GM23248 (cell line): ENCODE data around the gene RASGRP2. TPM values are rescaled to one million over a fixed set of nuclear protein-coding genes. Genes with fewer than 3 reads are reported as not detected.

Experiments
- DNase-seq: peaks from one replicate; pipeline ENCODE4 v3.0.0-alpha.2; 2015
- H2AFZ ChIP-seq: fragments of 200-600 bp; sonication (generic); 2 replicates; pipeline ENCODE4 v1.6.1; 2016; ENCODE audit warnings: antibody characterized with exemption
- H3F3A ChIP-seq: fragments of 200-600 bp; sonication (generic); 2 replicates; pipeline ENCODE4 v1.6.1; 2016; ENCODE audit warnings: mild to moderate bottlenecking, antibody characterized with exemption, mixed run types; ENCODE audit not compliant: insufficient read depth
- H3K27ac ChIP-seq: fragments of 200-600 bp; sonication (generic); 2 replicates; pipeline ENCODE4 v1.5.1; 2016; ENCODE audit warnings: mild to moderate bottlenecking
- H3K27me3 ChIP-seq: fragments of 200-600 bp; sonication (generic); replicated peaks from 2 replicates; pipeline ENCODE4 v1.6.1; 2016; ENCODE audit warnings: mild to moderate bottlenecking; ENCODE audit not compliant: insufficient read depth
- H3K36me3 ChIP-seq: fragments of 200-600 bp; sonication (generic); 2 replicates; pipeline ENCODE4 v1.6.1; 2016; ENCODE audit warnings: low read depth, mild to moderate bottlenecking
- H3K4me1 ChIP-seq: fragments of 200-600 bp; sonication (generic); 2 replicates; pipeline ENCODE4 v1.6.1; 2016; ENCODE audit warnings: mild to moderate bottlenecking; ENCODE audit not compliant: insufficient read depth
- H3K4me2 ChIP-seq: fragments of 200-600 bp; sonication (generic); one replicate; pipeline ENCODE4 v1.6.1; 2016; ENCODE audit warnings: mild to moderate bottlenecking; ENCODE audit not compliant: unreplicated experiment
- H3K4me3 ChIP-seq: fragments of 200-600 bp; sonication (generic); 2 replicates; pipeline ENCODE4 v1.5.1; 2016; ENCODE audit warnings: mild to moderate bottlenecking
- H3K79me2 ChIP-seq: fragments of 200-600 bp; sonication (generic); 2 replicates; pipeline ENCODE4 v1.6.1; 2016; ENCODE audit warnings: mild to moderate bottlenecking; ENCODE audit not compliant: insufficient read depth
- H3K9ac ChIP-seq: fragments of 200-600 bp; sonication (generic); 2 replicates; pipeline ENCODE4 v1.6.1; 2016; ENCODE audit warnings: mild to moderate bottlenecking
- H3K9me2 ChIP-seq: fragments of 200-600 bp; sonication (generic); 2 replicates; pipeline ENCODE4 v1.6.1; 2016; ENCODE audit warnings: mixed run types, mild to moderate bottlenecking, moderate library complexity; ENCODE audit not compliant: insufficient read depth
- H3K9me3 ChIP-seq: fragments of 200-600 bp; sonication (generic); one replicate; pipeline ENCODE4 v1.6.1; 2017; ENCODE audit warnings: low read depth
- H4K20me1 ChIP-seq: fragments of 200-600 bp; sonication (generic); 2 replicates; pipeline ENCODE4 v1.6.0; 2016; ENCODE audit not compliant: insufficient read depth
- EZH2 ChIP-seq: fragments of 200-600 bp; sonication (generic); IDR thresholded peaks from 2 replicates; pipeline ENCODE4 v1.6.1; 2018; ENCODE audit warnings: antibody characterized with exemption, mild to moderate bottlenecking; ENCODE audit not compliant: insufficient read depth, poor library complexity, severe bottlenecking
- EZH2phosphoT487 ChIP-seq: fragments of 200-600 bp; sonication (generic); IDR thresholded peaks from 2 replicates; pipeline ENCODE4 v1.6.1; 2018; ENCODE audit warnings: antibody characterized with exemption, moderate library complexity, mild to moderate bottlenecking, low read depth; ENCODE audit not compliant: insufficient read depth
- WGBS, 2 experiments: methylation state at CpG; one replicate each; pipeline ENCODE4 v1.1.6; 2015 to 2017; ENCODE audit warnings: low lambda C conversion rate in 2 of 2, low coverage in 1 of 2; ENCODE audit errors: missing lambda C conversion rate in 2 of 2; 5-methylcytosine and 5-hydroxymethylcytosine counted together
- in situ Hi-C: fragments of 300-500 bp; cut with MboI; formaldehyde crosslinking; loops from 2 replicates; pipeline ENCODE4 v1.15.0; 2020
- polyA plus RNA-seq: library from polyadenylated mRNA; unstranded; fragments of >200 nt; fragmentation: Nextera tagmentation; extraction: Ambion mirVana; gene quantifications from 2 replicates; pipeline ENCODE4 v1.2.1, GENCODE V29; 2016
- total RNA-seq: library from RNA; depleted of rRNA; stranded (reverse); fragments of >200 nt; shearing (Covaris generic); gene quantifications from 2 replicates; pipeline ENCODE4 v1.2.3, GENCODE V29; 2014; rRNA removed

Gene RASGRP2
- total and polyA plus RNA-seq, 2 experiments from 2014 or later, result 0.68 TPM; not detected in 1

DNA sequence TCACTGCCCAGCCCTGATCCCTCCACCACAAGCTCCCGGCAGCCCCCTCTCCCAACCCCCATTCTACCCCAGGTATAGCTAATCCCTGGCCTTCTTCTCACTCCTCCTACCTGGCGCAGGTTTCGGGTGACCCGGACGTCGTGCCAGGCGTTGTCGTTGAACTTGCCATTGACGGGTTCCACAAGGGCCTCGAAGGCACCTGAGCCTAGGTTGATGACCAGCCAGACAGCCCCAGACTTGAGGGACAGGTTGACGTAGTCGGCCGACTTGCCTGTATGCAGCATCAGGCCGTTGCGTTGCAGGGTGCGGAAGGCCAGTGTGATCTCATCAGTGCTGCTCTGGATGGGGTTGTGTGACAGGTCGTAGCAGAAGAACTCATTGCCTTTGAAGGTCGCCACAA, 58.4 kb downstream of the RASGRP2 start:
- TF ChIP-seq EZH2, result no peak
- Histone ChIP-seq H3K9ac (no peak overlapping the region), H3K4me1 (no peaks in the 10 kb centered on the region), H2AFZ (no peak overlapping the region), H3K4me3 (no peak overlapping the region), H3F3A (no peaks in the 10 kb centered on the region), H3K9me3 (no peaks in the 10 kb centered on the region), H4K20me1 (no peaks in the 10 kb centered on the region), H3K9me2 (no peaks in the 10 kb centered on the region), H3K79me2 (no peaks in the 10 kb centered on the region), H3K27ac (no peak overlapping the region), H3K36me3 (no peaks in the 10 kb centered on the region), H3K4me2 (no peak overlapping the region), H3K27me3 (peaks cover 9% of the 10 kb centered on the region)
- in situ Hi-C loops, result no loop called here
- DNase-seq, result no peak
- WGBS, 2 experiments, result 83% methylated on average over 18 of the region's 18 CpGs

DNA sequence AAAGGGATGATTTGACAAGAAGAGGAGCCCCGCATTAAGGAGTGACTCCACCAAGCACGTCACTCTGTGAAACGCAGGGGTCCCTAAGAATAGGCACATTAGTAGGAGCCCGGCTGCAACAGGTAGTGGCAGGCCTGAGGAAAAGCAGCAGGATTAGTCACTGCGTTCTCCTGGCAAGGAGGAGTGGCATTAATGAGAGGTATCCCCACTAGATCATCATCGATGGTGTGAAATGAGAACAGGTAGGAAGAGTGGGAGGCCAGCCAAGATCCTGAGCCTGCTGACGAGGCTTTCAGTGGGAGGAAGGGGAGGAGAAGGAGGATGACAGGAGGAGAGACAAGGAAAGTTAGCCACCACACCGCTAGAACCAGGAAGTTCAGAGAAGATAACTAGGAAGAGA, 59.6 kb downstream of the RASGRP2 start:
- no peaks in the 10 kb centered on the region for H3K36me3 ChIP-seq
- no peaks in the 10 kb centered on the region for H3K79me2 ChIP-seq
- TF ChIP-seq EZH2 (no peak), EZH2phosphoT487 (no peak)
- no peak for DNase-seq
- 63 to 64% methylated on average over 8 of the region's 8 CpGs for WGBS, 2 experiments
- no peaks in the 10 kb centered on the region for H4K20me1 ChIP-seq
- peaks cover 13% of the 10 kb centered on the region for H3K27me3 ChIP-seq
- no peaks in the 10 kb centered on the region for H3K9me3 ChIP-seq
- no peak overlapping the region for H3K4me3 ChIP-seq
- no peaks in the 10 kb centered on the region for H3K4me1 ChIP-seq
- H2AFZ ChIP-seq, result no peak overlapping the region
- no peak overlapping the region for H3K27ac ChIP-seq
- in situ Hi-C loops, result no loop called here
- no peaks in the 10 kb centered on the region for H3F3A ChIP-seq
- no peak overlapping the region for H3K9ac ChIP-seq
- no peaks in the 10 kb centered on the region for H3K9me2 ChIP-seq
- H3K4me2 ChIP-seq, result no peak overlapping the region

DNA sequence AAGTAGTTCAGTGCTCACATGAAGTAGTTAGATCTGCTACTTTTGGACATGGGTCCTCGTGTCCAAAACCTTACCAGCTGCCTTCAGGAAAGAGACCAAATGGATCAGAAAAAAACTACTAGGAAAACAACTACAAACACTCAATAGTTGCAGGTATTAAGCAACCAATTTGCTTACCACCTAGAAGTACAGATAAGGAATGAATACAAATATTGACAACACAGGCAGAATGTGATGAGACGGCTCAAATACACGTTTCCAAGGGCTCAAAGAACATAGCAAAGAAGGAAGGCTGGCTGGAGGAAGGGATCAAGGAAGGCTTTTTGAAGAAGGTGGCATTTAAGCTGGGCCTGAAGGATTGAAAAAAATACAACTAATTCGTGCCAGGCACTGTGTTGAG, 62.8 kb downstream of the RASGRP2 start:
- 60 to 69% methylated on average over 4 of the region's 4 CpGs for WGBS, 2 experiments
- H4K20me1 ChIP-seq, result no peaks in the 10 kb centered on the region
- H3K4me3 ChIP-seq, result no peak overlapping the region
- no peaks in the 10 kb centered on the region for H3K9me2 ChIP-seq
- no peaks in the 10 kb centered on the region for H3K4me1 ChIP-seq
- H3K9ac ChIP-seq, result no peak overlapping the region
- H3K27me3 ChIP-seq, result peaks cover 22% of the 10 kb centered on the region
- H3F3A ChIP-seq, result no peaks in the 10 kb centered on the region
- in situ Hi-C loops, result no loop called here
- H3K27ac ChIP-seq, result no peak overlapping the region
- TF ChIP-seq EZH2phosphoT487 (no peak), EZH2 (no peak)
- no peaks in the 10 kb centered on the region for H3K36me3 ChIP-seq
- H3K9me3 ChIP-seq, result no peaks in the 10 kb centered on the region
- no peak for DNase-seq
- H2AFZ ChIP-seq, result no peak overlapping the region
- no peak overlapping the region for H3K4me2 ChIP-seq
- no peaks in the 10 kb centered on the region for H3K79me2 ChIP-seq

DNA sequence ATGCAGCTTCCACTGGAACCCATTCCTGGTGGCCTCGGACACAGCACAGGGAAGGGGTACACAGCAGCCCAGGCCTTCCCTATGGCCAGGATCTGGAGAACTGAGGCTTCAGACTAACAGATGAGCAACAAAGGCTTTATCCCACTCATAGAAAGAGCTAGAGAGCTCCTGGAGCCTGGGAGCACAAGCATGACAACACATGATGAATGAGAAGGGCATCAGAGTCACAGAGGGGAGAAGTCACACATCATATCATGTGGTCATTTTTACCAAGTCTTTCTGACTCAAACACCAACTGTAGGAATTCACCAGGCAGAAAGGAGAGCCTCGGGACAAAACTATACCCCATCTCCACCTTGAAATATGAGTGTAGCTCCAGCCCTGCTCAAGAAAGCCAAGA, 64.1 kb downstream of the RASGRP2 start:
- H3K9ac ChIP-seq, result no peak overlapping the region
- no peaks in the 10 kb centered on the region for H3K79me2 ChIP-seq
- H3K4me3 ChIP-seq, result no peak overlapping the region
- 26 to 43% methylated on average over 1 to 2 of the region's 2 CpGs for WGBS, 2 experiments
- peaks cover 22% of the 10 kb centered on the region for H3K27me3 ChIP-seq
- peaks cover 11% of the 10 kb centered on the region for H3K4me1 ChIP-seq
- no peaks in the 10 kb centered on the region for H3K36me3 ChIP-seq
- H3K27ac ChIP-seq, result no peak overlapping the region
- no peak overlapping the region for H3K4me2 ChIP-seq
- H3K9me2 ChIP-seq, result no peaks in the 10 kb centered on the region
- in situ Hi-C loops, result no loop called here
- no peaks in the 10 kb centered on the region for H3K9me3 ChIP-seq
- H3F3A ChIP-seq, result no peaks in the 10 kb centered on the region
- TF ChIP-seq EZH2phosphoT487, result no peak
- TF ChIP-seq EZH2, result no peak
- H2AFZ ChIP-seq, result no peak overlapping the region
- no peaks in the 10 kb centered on the region for H4K20me1 ChIP-seq
- no peak for DNase-seq

DNA sequence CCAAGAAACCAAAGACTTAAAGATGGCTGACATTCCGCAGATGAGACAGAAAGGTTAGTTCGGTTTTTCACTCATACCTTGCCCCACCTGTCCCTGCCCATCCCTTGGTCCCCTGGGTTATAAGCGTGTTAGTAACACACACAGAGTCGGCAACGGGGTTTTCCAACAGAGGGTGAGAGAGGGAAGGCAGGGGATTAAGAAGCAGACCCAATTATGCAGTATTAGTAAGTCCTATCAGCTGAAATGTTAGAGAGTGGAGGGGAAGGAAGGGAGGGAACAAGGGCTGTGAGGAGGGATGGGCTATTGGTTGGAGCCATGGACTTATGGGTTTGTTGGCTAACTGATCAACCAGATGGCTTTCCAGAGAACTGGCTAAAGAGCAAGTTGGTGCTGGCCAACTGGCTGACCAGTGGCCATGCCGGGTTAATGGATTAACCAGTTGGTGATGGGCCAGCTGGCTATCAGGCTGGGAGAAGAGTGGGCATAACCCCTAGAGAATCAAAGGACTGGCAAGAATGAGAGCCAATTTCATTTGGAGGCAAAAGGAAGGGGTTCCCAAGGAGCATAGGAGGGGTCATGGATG, 66.4 kb downstream of the RASGRP2 start:
- TF ChIP-seq EZH2 (no peak), EZH2phosphoT487 (no peak)

More for the DNA sequence above, 66.4 kb downstream of the RASGRP2 start:
- no peak overlapping the region for H3K9ac ChIP-seq
- H3K79me2 ChIP-seq, result no peaks in the 10 kb centered on the region
- WGBS, 2 experiments, result 59 to 61% methylated on average over 6 of the region's 6 CpGs
- H3K4me1 ChIP-seq, result peaks cover 12% of the 10 kb centered on the region
- no peak overlapping the region for H3K27ac ChIP-seq
- H3K9me3 ChIP-seq, result no peaks in the 10 kb centered on the region
- no peaks in the 10 kb centered on the region for H4K20me1 ChIP-seq
- no peaks in the 10 kb centered on the region for H3K9me2 ChIP-seq
- H3K36me3 ChIP-seq, result no peaks in the 10 kb centered on the region
- DNase-seq, result no peak
- no peak overlapping the region for H2AFZ ChIP-seq
- H3K27me3 ChIP-seq, result peaks cover 23% of the 10 kb centered on the region
- no peak overlapping the region for H3K4me3 ChIP-seq
- H3F3A ChIP-seq, result 0 out of 2 replicates have a peak, but pooled peaks cover 4% of the 10 kb centered on the region
- H3K4me2 ChIP-seq, result no peak overlapping the region
- in situ Hi-C loops, result no loop called here

Other genes starting within 250 kb of the RASGRP2 start
- not detected in 2 replicates for gene SLC22A11, start 188.2 kb downstream of the RASGRP2 start, total RNA-seq
- not detected in 2 replicates for gene SLC22A11, start 188.2 kb downstream of the RASGRP2 start, polyA plus RNA-seq
- gene SLC22A12, start 152.9 kb downstream of the RASGRP2 start, total RNA-seq, result not detected in 2 replicates
- gene SLC22A12, start 152.9 kb downstream of the RASGRP2 start, polyA plus RNA-seq, result not detected in 2 replicates
- 0.51 and 5.6 TPM in 2 replicates for gene NRXN2, start 20.9 kb downstream of the RASGRP2 start, total RNA-seq
- 0.48 and 1.1 TPM in 2 replicates for gene NRXN2, start 20.9 kb downstream of the RASGRP2 start, polyA plus RNA-seq
- gene PYGM, start 15.8 kb upstream of the RASGRP2 start, total RNA-seq, result not detected in 2 replicates
- gene PYGM, start 15.8 kb upstream of the RASGRP2 start, polyA plus RNA-seq, result not detected in 2 replicates
- 81.6 and 106 TPM in 2 replicates for gene SF1, start 34.4 kb upstream of the RASGRP2 start, total RNA-seq
- 59.7 and 62.2 TPM in 2 replicates for gene SF1, start 34.4 kb upstream of the RASGRP2 start, polyA plus RNA-seq
- 18.2 and 19.7 TPM in 2 replicates for gene MAP4K2, start 59.1 kb upstream of the RASGRP2 start, total RNA-seq
- gene MAP4K2, start 59.1 kb upstream of the RASGRP2 start, polyA plus RNA-seq, result 4.2 and 6.2 TPM in 2 replicates
- gene MEN1, start 66.4 kb upstream of the RASGRP2 start, total RNA-seq, result 13.2 and 15.8 TPM in 2 replicates
- gene MEN1, start 66.4 kb upstream of the RASGRP2 start, polyA plus RNA-seq, result 24.6 and 26.1 TPM in 2 replicates
- gene CDC42BPG, start 100.5 kb upstream of the RASGRP2 start, total RNA-seq, result not detected in 2 replicates
- not detected in 2 replicates for gene CDC42BPG, start 100.5 kb upstream of the RASGRP2 start, polyA plus RNA-seq
- 90.2 and 124 TPM in 2 replicates for gene EHD1, start 134.5 kb upstream of the RASGRP2 start, total RNA-seq
- gene EHD1, start 134.5 kb upstream of the RASGRP2 start, polyA plus RNA-seq, result 55.2 and 56.3 TPM in 2 replicates
- gene ATG2A, start 173.1 kb upstream of the RASGRP2 start, total RNA-seq, result 12.4 and 18.9 TPM in 2 replicates
- gene ATG2A, start 173.1 kb upstream of the RASGRP2 start, polyA plus RNA-seq, result 6.3 and 6.8 TPM in 2 replicates
- 23.9 and 27.3 TPM in 2 replicates for gene PPP2R5B, start 180.5 kb upstream of the RASGRP2 start, total RNA-seq
- 16.4 and 19.4 TPM in 2 replicates for gene PPP2R5B, start 180.5 kb upstream of the RASGRP2 start, polyA plus RNA-seq
- not detected in 2 replicates for gene GPHA2, start 191.8 kb upstream of the RASGRP2 start, total RNA-seq
- not detected in 2 replicates for gene GPHA2, start 191.8 kb upstream of the RASGRP2 start, polyA plus RNA-seq
- gene MAJIN, start 228.0 kb upstream of the RASGRP2 start, total RNA-seq, result not detected in 2 replicates
- not detected in 2 replicates for gene MAJIN, start 228.0 kb upstream of the RASGRP2 start, polyA plus RNA-seq